Stimulated activated CD8-positive, alpha-beta memory T cell treated with anti-CD3 and anti-CD28 coated beads, Interleukin-4, amount 100 ng/mL, for 1 hour (primary cell): ENCODE data around the gene SORCS2.
A peak's percentile ranks its signal among the peaks of the same experiment; 100 is the strongest.

Experiments used
- DNase-seq, 2 donors: peaks; one replicate each; pipeline ENCODE4 v3.0.0-alpha.2; 2020; ENCODE audit warnings: low read depth in 2 of 2, low spot score in 1 of 2

SORCS2 gene

GRCh38 chr4:7539186-7539585, 346.8 kb downstream of the SORCS2 start:
- DNase-seq, result no peak

DNA sequence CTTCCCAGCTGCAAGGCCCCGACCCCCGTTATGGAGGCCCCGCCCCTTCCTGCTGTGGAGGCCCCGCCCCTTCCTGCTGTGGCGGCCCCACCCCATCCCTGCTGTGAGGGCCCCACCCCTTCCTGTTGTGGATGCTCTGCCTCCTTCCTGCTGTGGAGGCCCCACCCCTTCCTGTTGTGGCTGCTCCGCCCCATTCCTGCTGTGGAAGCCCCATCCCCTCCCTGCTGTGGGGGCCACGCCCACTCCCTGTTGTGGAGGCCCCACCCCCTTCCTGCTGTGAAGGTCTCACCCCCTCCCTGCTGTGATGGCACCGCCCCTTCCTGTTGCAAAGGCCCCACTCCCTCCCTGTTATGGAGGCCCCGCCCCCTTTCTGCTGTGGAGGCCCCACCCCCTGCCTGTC, 347.3 kb downstream of the SORCS2 start:
- DNase-seq, result peak in 1 of 2 donors; percentile 16

DNA sequence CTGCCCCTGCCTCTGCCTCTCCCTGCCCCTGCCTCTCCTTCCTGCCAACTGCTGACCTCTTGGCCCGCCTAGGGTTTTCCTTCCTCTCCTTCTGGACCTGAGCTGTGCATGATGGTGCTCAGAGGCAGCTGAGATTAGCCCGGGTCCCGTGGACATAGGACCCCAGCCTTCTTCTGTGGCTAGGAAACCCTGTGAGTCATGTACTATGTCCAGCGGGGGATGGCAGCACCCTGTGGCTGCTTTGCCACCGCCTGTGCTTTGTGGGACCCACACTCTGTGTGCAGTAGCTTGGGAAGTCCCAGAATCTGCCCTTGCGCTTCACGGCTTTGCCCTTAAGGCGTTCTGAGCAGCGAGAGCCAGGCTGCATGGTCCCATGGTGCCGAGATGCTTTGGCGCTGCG, 347.9 kb downstream of the SORCS2 start:
- no peak for DNase-seq

DNA sequence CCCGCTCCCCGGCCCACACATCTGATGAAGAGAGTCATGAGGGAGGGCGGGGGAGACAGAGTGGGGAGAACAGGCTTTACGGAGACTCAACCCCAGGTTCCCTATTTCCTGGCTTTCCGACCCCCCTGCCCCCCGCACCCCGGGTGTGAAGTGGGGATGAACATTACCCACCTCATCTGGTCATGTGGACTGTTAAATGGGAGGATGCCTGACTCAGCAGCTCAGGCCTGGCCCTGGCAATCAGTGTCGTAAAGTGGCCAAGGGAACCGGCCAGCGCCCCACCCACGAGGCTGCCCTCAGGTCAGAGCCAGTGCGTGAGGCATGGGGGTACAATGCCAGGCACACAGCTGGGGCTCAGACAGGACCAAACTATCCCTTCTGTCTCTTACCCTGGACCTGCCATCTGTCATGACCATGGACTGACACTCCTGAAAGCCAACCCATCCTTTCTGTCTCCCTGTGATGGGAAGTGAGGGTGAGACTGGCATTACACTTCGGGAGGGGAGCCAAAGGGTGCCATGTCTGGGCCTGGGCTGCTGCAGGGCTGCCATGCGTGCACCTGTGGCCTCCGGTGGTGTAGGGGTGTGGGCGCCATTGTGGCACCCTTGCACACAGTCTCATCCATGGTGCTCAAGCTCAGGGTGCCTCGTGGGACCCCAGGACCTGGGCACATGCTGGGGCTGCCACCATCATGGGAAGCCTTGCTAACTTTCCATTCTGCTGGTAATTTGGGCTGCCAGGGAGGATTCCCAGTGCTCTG, 348.5 kb downstream of the SORCS2 start:
- DNase-seq, result no peak

DNA sequence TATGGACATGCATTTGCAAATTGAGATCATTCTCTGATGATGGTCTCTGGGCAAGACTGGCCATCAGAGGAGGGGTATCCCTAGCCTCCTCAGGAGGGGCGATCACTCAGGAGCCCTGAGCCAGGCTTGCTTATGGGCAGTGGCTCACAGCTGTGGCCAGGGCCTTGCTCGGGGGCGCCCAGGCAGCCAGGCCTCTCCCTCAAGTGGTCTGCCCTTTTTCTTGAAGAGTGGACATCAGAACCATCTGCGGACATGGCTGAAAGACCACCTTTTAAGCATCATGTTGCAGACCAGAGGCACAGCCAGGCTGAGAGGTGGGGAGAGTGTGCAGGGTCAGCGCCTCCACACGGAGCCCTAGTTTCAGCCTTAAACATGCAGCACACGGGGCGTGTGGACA, 349.1 kb downstream of the SORCS2 start:
- DNase-seq, result no peak

GRCh38 chr4:7542781-7543180, 350.4 kb downstream of the SORCS2 start:
- DNase-seq, result no peak

DNA sequence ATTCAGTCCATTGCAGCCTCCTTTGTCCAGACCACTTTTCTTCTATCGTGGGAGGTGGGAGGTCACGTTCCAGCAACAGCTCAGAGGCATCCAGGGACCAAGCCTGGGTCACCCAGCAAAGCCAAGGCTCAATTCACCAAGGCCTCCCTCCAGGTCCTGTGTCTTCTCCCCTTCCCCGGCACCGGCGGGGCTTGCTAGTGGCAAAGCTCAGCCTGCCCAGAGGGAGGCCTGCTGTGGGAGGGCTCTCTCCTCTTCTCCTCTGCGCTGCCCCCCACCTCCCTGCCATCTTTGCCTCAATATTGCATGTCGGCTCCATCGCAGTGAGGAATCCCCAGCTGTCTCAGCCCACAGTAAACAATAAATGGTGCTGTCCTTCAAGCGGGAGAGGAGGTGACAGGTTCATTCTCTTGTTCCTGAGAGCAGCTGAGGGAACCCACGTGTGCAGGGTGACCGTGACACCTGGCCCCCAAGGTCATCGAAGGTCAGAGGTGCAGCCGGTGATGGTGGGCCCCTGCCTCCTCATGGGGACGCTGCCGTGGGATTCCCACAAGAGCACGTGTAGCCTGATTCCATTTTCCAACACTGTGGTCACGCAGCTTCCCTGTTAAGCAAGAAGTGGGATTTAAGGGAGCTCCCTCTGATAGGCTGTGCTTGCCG, 353.9 kb downstream of the SORCS2 start:
- DNase-seq, result no peak

GRCh38 chr4:7546809-7547367, 354.6 kb downstream of the SORCS2 start:
- DNase-seq, result no peak

GRCh38 chr4:7547368-7548040, 355.2 kb downstream of the SORCS2 start:
- DNase-seq, result no peak

GRCh38 chr4:7549866-7550265, 357.5 kb downstream of the SORCS2 start:
- no peak for DNase-seq

DNA sequence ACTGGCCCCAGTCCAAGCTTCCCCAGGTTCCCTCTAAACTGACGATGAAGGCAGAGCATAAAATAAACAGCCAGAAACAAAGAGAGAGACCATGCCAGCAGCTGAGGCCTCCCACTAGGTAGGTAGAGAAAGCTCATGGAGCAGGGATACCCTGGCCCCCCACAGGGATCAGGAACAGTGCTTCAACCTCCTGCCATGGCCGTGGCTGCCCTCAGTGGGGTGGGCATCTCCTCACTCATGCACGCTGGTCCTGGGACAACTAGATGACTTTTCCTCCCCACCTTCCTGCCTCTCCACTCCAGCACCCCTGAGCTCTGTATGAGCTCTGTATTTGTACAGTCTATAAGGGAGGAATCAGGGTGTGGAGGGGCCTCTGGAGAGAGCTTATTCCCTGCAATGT, 360.1 kb downstream of the SORCS2 start:
- DNase-seq, result no peak

DNA sequence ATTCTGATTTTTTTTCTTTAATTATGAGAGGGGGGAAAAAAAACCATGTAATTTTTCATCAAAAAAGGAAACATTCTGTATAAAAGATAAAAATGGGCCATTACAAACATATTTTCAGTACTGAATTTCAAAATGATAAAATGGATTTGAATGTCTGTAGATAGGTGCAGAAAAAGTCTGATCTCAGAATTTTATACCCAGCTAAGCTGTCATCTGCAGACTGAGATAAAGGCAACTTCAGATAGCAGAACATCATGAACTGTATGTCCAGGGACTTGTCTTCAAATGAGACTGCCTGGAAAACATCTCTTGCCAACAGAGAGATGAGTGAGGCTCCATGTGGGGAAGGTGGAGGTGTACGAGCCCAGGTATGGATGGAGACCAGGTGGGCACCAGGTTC, 360.9 kb downstream of the SORCS2 start:
- no peak for DNase-seq

- DNase-seq, result no peak
Measured at GRCh38 chr4:7554905-7555304, 362.6 kb downstream of the SORCS2 start.

- DNase-seq, result no peak
Measured at GRCh38 chr4:7556558-7556957, 364.2 kb downstream of the SORCS2 start.

GRCh38 chr4:7557456-7557855, 365.1 kb downstream of the SORCS2 start:
- DNase-seq, result no peak

GRCh38 chr4:7558436-7558835, 366.1 kb downstream of the SORCS2 start:
- DNase-seq, result no peak

DNA sequence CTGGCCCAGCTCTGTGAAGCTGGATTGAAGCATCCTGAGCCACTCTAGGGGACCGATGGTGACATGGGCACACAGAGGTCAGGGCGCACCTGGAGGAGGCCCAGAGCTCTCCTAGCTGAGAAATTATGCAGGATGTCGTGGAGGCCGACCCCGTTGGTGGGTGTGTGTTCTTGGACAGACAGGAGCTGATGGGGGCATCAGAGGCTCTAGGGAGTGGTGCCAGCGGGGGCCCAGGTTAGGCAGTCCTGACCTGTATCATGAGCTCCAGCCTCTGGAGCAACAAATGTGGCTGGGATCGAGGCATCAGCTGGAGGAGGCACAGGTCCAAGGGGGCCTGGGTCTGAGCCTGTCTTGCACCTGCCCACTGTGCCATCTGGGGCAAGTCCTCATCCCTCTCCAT, 367.0 kb downstream of the SORCS2 start:
- no peak for DNase-seq

GRCh38 chr4:7559741-7560395, 367.5 kb downstream of the SORCS2 start:
- no peak for DNase-seq

DNA sequence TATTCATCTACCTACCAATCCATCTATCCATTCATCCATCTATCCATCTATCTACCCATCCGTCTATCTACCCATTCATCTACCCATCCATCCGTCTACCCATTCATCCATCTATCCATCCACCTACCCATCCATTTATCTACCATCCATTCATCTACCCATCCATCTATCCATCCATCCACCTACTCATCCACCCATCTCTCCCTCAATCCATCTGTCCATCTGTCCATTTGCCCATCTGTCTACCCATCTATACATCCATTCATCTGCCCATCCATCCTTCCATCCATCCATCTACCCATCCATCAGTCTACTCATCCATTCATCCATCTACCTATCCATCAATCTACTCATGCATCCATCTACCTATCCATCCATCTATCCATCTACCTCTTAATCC, 369.2 kb downstream of the SORCS2 start:
- DNase-seq, result no peak

DNA sequence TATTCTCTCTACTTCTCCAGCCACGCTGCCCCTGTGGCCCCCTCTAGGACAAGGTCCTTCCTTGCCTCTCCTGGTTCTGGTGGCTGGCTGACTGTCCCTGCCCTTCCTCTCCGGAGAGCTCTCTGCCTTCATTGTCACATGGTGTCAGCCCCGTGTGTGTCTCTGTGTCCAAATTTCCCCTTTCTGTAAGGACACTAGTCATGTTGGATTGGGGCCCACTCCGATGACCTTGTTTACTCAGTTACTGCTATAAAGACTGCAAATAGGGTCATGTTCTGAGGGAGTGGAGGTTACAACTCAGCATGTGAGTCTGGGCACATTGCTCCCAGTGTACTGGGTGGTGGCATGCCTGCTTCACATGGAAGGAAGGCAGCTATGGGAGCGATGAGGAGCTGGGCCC, 371.9 kb downstream of the SORCS2 start:
- DNase-seq, result no peak

DNA sequence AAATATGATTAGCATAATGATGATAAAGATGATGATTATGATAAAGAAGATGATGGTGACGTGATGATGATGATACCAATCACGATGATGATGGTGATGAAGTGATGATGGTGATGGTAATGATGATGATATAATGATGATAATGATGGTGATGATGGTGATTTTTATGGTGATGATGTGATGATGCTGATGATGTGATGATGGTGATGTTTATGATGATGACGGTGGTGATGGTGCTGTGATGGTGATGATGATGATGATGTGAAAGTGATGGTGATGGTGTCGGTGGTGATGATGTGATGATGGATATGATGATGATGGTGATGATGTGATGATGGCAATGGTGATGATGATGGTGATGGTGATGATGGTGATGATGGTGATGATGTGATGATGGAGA, 373.1 kb downstream of the SORCS2 start:
- DNase-seq, result no peak
